ENCODE data around the gene LMNA.
"Not testable (repeated sequence)": the region's sequence is repeated elsewhere in the genome, so short reads cannot be mapped to it uniquely, and the experiment has no call there.

LMNA gene

GRCh38 chr1:156176610-156177210 lies 62.2 kb downstream of the LMNA start:
- intact Hi-C loops (cut with DNase I), result no loop called here
- DNase-seq, result peak in 1 of 42 donors; percentile 19

DNA sequence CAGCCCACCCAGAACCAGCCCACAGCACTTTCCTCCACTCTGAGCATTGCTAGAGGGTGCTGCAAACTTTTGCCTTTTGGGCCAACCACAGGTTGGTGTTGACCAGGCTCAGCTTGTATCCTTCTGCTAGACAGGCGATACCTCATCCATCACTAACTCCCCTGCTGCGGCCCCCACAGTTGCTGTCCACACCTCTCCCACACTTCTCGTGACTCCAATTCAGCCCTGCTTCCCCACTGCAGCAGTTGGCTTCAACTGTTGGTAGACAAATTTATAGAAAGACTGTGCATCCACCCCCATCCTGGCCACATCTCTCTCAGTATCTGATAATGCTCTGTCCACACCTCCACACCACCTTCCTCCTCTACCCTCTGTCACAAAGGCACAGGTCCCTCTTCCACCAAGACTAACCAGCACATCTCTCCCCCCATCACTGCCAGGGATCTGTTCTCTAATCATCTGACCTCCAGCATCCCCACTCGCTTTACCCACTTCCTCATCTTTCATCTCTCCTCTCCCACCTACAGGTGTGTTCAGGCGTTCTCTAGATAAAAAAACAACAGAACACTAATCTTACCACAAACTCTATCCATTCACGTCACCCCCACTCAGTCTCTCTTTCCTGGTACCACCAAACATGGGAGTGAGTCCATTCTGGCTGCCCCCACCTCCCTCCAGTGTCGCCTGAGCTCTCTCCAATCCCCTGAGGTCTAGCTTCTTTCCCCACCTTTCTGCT lies 63.6 kb downstream of the LMNA start:
- intact Hi-C loops (cut with DNase I), result no loop called here
- no peak for DNase-seq

DNA sequence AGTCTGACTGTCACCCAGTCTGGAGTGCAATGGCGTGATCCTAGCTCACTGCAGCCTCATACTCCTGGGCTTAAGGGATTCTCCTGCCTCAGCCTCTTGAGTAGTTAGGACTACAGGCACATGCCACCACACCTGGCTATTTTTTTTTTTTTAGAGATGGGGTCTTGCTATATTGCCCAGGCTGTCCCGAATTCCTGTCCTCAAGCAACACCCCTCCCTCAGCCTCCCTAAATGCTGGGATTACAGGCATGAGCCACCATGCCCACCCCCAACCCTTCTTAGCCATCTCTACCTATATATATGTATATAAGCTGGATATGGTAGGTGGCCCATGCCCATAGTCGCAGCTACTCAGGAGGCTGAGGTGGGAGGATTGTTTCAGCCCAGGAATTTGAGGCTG lies 66.0 kb downstream of the LMNA start:
- no peak for DNase-seq
- intact Hi-C loops (cut with DNase I), result no loop called here

DNA sequence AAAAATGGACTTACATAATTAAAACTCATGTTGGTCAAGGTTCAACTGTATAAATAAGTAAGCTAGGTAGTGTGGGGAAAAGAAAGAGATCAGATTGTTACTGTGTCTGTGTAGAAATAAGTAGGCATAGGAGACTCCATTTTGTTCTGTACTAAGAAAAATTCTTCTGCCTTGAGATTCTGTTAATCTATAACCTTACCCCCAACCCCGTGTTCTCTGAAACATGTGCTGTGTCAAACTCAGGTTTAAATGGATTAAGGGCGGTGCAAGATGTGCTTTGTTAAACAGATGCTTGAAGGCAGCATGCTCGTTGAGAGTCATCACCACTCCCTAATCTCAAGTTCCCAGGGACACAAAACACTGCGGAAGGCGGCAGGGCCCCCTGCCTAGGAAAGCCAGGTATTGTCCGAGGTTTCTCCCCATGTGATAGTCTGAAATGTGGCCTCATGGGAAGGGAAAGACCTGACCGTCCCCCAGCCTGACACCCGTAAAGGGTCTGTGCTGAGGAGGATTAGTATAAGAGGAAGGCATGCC lies 66.9 kb downstream of the LMNA start:
- DNase-seq; intact Hi-C loops (cut with DNase I): not testable (repeated sequence)

- DNase-seq; intact Hi-C loops (cut with DNase I): not testable (repeated sequence)
Observed at GRCh38 chr1:156182010-156182779, 67.7 kb downstream of the LMNA start.

- DNase-seq; intact Hi-C loops (cut with DNase I): not testable (repeated sequence)
Observed at GRCh38 chr1:156186347-156187177, 72.1 kb downstream of the LMNA start.
